IPS-NIHi7 (cell line): ENCODE results near the gene GPR143.
"Not testable (repeated sequence)": the region's sequence is repeated elsewhere in the genome, so short reads cannot be mapped to it uniquely, and the experiment has no call there.

Source experiments
- DNase-seq: peaks from one replicate; pipeline ENCODE4 v3.0.0; 2012; ENCODE audit warnings: mixed read lengths; ENCODE audit errors: extremely low spot score

Gene GPR143

DNA sequence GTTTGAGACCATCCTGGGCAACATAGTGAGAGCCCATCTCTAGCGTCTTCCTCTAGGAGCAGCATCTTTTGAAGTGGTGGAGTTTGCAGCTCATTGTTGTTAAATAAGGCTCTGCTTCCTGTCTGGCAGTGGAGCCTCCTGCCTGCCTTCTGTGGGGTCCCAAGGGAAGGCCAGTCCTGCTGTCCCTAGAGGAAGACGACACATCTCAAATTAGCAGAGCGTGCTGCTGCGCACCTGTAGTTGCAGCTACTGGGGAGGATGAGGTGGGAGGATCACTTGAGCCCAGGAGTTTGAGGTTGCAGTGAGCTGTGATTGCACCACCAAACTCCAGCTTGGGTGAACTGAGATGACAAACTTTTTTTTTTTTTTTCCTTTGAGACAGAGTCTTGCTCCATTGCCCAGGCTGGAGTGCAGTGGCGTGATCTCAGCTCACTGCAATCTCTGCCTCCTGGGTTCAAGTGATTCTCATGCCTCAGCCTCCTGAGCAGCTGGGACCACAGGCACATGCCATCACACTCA, 2.7 kb upstream of the GPR143 start:
- DNase-seq = not testable (repeated sequence)

GRCh38 chrX:9767375-9767774, 1.7 kb upstream of the GPR143 start:
- no peak for DNase-seq

DNA sequence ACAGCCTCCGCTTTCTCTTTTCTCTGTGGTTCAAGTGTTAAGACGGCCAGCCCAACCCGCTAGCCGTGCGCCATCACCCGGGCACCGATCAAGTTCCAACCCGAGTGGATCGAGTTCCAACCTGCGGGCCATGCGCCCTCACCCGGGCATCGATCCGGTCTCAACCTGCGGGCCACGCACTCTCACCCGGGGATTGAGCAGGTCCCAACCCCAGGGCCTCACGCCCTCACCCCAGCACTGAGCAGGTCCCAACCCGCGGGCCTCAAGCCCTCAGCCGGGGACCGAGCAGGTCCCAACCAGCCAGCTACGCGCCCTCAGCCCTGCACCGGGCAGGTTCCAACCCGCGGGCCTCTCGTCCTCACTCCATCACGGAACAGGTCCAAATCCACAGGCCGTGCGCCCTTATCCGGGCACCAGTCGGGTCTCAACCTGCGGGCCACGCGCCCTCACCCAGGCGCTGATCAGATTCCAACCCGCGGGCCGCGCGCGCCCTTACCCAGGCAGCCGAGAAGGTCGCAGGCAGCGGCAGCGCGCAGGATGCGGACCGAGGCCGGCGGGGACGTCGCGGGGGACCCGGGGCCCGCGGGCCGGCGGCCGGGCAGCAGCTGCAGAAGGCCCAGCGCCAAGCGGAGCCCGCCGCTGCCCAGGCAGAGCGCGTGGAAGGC, 443 bp downstream of the GPR143 start:
- DNase-seq = peak; percentile 40

- no peak for DNase-seq
Observed at GRCh38 chrX:9759337-9759736, 6.3 kb downstream of the GPR143 start.

GRCh38 chrX:9758021-9758638, 7.5 kb downstream of the GPR143 start:
- DNase-seq = no peak

DNA sequence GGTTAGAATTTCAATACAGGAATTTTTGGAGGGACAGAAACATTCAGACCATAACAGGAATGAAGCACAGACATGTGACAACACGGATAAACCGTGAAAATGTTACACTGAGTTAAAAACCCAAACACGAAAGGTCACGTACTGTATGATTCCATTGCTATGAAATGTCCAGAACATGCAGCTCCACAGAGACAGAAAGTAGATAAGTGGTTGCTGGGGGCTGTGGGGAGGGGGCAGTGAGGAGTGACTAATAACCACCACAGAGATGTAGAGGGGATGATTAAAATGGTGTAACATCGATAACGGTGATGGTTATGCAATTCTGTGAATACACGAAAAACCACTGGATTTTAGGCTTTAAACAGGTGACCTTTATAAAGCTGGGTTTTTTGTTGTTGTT, 8.3 kb downstream of the GPR143 start:
- DNase-seq = no peak

DNA sequence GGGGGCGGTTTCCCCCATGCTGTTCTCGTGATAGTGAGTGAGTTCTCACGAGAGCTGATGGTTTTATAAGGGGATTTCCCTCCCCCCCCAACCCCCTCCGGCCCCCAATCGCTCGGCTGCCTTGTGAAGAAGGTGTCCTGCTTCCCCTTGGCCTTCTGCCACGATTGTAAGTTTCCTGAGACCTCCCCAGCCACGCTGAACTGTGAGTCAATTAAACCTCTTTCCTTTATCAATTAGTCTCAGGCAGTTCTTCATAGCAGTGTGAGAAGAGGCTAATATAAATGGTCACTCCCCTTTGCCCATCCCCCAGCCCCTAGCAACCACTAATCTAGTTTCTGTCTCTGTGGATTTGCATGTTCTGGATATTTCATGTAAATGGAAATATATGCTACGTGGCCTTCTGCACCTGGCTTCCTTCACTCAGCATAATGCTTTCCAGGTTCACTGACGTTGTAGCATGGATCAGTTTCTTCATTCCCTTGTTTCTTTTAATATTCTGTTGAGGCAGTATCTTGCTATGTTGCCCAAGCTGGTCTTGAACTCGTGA, 16.4 kb downstream of the GPR143 start:
- DNase-seq = no peak

DNA sequence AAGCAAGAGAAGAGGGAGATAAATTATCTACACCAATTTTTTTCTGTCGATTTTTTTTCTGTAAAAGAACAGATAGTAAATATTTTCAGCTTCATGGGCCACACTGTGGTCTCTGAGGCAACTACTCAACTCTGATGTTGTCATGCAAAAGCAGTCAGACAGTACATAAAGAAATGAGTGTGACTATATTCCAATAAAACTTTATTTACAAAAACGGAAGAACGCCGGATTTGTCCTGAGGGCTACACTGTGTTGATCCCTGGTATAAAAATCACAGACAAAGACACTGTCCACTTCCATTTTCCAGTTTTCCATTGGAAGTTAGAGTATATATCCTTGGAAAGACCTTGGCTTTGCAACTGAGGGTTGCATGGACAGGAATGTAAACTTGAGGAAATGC, 18.0 kb downstream of the GPR143 start:
- DNase-seq = no peak

- DNase-seq = no peak
Observed at GRCh38 chrX:9746148-9746888, 19.3 kb downstream of the GPR143 start.

GRCh38 chrX:9745417-9746115, 20.1 kb downstream of the GPR143 start:
- DNase-seq = no peak

- no peak for DNase-seq
Observed at GRCh38 chrX:9739130-9739529, 26.5 kb downstream of the GPR143 start.

GRCh38 chrX:9738151-9738550, 27.5 kb downstream of the GPR143 start:
- DNase-seq = no peak

DNA sequence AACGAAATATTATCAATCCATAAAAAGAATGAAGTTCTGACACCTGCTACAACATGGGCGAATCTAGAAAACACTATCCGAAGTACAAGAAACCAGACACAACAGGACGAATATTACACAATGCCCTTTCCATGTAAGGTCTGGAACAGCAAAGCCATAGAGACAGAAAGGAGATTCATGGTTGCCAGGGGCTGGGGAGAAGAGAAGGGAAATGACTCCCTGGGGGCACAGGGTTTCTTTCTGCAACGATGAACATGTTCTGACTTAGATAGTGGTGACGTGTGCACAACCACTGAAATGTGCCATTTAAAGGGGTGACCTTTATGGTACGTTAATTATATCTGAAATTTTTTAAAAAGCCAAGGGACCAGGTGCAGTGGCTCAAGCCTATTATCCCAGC, 28.3 kb downstream of the GPR143 start:
- no peak for DNase-seq

DNA sequence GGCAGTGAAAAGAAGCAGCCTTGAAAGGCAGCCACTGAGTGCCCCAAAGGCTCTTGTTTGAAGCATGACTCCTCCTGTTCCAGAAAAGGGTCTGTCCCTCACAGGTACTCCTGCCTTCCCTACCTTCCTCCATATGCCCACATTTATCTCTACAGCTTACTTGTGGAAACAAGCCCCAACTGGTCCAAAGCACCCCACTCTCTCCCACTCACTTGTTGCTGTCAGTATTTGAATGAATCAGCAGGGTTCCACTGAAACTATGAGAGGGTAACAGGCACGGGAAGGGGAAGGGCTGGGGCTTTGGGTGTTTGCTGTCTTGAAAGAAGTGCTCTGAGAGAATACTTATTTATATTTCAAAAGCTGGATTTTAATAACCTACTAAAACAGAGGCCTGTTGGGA, 34.9 kb downstream of the GPR143 start:
- no peak for DNase-seq

- no peak for DNase-seq
Observed at GRCh38 chrX:9730078-9730477, 35.6 kb downstream of the GPR143 start.

GRCh38 chrX:9729171-9729885, 36.3 kb downstream of the GPR143 start:
- DNase-seq = no peak

DNA sequence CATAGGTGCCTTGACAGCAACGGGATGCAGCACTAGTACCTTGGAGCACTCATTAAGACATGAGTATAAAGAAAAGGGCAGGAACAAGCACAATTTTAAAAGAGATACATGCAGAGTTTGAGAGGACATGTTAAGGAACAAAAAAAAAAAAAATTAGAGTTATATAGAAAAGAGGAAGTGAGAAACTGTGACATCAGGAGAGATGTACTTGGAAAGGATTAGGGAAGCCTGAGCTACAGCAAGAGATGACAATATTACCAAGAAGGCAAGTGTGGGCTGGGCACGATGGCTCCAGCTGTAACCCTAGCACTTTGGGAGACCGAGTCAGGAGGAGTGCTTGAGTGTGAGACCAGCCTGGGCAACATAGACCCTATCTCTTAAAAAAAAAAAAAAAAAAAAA, 37.4 kb downstream of the GPR143 start:
- no peak for DNase-seq

DNA sequence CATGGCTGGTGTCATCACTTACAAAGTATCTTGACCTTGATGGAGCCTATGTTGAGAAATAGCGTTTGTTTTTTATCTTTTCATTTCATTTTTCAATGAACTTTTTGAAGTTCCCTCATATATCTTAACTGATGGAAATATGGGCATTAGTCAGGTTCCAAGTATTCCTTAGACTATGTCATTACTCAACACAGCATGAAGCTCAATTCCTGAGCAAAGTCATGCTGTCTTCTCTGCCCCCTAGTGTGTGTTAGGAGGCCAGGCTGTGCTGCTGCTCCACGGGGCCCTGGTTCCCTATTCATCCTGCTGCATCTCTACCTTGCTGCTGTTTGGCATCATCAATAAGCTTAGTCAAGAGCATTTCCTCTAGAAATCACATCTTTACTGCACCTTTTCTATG, 40.9 kb downstream of the GPR143 start:
- DNase-seq = no peak

GRCh38 chrX:9717376-9717775, 48.3 kb downstream of the GPR143 start:
- DNase-seq = no peak

DNA sequence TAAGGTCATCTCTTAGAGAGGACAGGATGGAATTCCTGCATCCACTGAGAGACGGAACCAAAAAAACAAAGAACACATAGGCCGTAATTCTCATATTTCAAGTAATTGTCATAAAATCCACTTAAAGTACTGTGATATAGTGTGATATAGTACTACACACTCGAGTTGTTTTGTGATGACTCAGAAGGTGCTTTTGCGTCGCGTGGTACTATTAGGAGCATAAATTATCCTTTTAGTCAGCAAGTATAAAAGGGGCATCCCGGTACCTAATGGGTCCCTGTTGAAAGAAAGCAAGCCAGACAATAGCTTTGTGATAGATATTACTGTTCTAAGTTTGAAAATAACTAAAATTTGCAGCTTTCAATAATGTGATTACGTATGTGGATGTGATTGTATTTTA, 55.3 kb downstream of the GPR143 start:
- no peak for DNase-seq

GRCh38 chrX:9708923-9709553, 56.6 kb downstream of the GPR143 start:
- DNase-seq = peak; percentile 82
